HG03064 (cell line): ENCODE measurements around the gene ADO.
A peak's percentile ranks its signal among the peaks of the same experiment; 100 is the strongest.

Experiments used
- ATAC-seq: cut with Tn5 transposase; IDR thresholded peaks from one replicate; pipeline ENCODE4 v1.9.1; 2021; ENCODE audit warnings: low read depth; ENCODE audit not compliant: unreplicated experiment

The ADO gene

GRCh38 chr10:62790571-62790970, 13.9 kb upstream of the ADO start:
- ATAC-seq = no peak

DNA sequence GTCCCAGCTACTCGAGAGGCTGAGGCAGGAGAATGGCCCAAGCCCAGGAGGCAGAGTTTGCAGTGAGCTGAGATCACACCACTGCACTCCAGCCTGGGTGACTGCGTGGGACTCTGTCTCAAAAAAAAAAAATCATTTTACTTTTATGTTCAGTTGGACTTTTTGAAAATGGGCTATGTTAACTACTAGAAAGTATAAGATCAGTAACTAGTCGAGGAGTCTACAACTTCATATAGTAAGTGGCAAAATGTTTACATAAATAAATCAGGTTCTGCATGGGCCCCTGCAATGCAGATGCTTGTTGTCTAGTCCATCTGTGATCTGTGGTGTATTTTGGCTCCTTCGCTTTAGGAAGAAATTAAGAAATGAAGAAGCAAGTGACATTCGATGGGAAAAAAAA, 12.3 kb upstream of the ADO start:
- ATAC-seq = no peak

GRCh38 chr10:62794306-62794705, 10.2 kb upstream of the ADO start:
- ATAC-seq = no peak

- no peak for ATAC-seq
These were observed 9.4 kb upstream of the ADO start for GRCh38 chr10:62795100-62795499.

- ATAC-seq = no peak
These were observed 8.8 kb upstream of the ADO start for GRCh38 chr10:62795762-62796161.

GRCh38 chr10:62796896-62797295, 7.6 kb upstream of the ADO start:
- no peak for ATAC-seq

DNA sequence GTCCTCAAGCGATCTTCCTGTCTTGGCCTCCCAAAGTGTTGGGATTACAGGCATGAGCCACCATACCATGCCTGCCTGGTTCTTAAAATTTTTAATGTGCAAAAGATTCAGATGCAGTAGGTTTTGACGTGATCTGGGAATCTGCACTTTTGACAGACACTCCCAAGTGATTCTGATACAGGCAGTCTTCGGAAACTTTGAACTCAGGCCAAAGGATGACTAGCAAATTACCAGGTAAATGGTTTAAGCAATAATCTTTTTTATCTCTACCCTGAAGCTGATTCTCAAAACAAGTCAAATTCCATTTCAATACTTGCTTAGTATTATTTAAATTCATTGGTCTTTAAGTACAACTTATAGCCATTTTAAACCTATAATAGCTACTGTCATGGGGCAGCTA, 2.6 kb upstream of the ADO start:
- ATAC-seq = no peak

DNA sequence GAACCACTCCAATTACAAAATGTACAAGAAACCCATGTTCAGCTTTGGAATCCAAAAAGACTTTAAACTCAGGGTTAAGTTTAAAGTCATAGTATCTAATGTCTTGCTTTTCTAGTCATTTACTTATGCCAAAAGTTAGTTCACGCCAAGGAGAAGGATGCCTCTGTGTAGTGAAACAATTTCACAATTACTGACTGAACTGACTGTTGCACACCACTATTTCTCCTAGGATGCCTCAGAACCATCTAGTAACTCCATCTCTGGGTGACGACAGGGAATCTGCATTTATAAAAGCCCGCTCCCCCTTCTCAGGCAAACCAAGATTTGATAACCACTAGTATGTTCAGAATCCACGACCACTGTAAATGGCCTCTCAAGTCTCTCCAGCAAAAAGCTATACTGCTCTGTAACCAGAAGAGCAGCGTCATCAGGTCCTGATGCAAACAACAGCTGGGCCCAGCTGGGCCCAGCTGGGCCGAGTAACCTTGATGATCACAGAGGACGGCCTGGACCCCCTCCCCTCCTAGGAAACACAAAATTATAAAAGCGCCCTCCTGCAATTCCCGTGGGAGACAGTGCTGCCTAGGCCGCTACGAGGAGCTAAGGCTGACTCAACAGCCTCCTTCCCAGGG, 680 bp upstream of the ADO start:
- ATAC-seq = no peak

- peak; percentile 29 for ATAC-seq
These were observed 945 bp downstream of the ADO start for GRCh38 chr10:62805231-62806099.

GRCh38 chr10:62806251-62806650, 1.7 kb downstream of the ADO start:
- no peak for ATAC-seq

GRCh38 chr10:62810156-62810902, 5.8 kb downstream of the ADO start:
- ATAC-seq = no peak

- peak; percentile 28 for ATAC-seq
These were observed 6.8 kb downstream of the ADO start for GRCh38 chr10:62811159-62811875.

- ATAC-seq = no peak
These were observed 8.3 kb downstream of the ADO start for GRCh38 chr10:62812672-62813439.

DNA sequence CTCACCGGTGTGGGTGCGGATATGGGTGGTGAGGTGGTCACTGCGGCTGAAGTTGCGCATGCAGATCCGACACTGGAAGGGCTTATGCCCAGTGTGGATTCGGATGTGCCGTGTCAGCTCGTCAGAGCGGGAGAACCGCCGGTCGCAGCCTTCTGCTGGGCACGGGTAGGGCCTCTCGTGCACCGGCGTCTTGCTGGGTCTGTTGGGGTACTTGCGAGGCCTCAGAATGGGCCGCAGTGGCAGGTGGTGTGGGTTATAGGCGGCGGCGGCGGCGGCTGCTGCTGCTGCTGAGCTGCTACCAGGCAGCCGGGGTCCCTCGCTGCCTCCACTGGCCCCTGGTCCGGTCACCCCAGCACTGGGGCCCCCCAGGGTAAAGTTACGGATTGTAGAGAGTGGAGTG, 8.9 kb downstream of the ADO start:
- no peak for ATAC-seq

DNA sequence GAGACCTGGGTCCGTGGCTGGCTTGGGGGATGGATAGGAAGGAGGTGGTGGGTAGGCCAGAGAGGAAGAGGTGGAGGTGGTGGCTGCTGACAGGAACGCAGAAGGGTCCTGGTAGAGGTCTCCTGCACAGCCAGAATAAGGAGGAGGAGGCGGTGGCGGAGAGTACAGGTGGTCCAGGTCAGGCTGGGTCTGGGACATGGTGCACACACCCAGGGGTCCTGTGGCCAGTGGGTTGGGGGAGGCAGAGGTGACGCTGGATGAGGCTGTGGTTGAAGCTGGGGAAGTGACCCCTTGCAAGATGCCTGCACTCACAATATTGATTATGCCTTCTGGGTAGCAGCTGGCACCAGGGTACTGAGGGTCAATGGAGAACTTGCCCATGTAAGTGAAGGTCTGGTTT, 9.5 kb downstream of the ADO start:
- ATAC-seq = no peak

DNA sequence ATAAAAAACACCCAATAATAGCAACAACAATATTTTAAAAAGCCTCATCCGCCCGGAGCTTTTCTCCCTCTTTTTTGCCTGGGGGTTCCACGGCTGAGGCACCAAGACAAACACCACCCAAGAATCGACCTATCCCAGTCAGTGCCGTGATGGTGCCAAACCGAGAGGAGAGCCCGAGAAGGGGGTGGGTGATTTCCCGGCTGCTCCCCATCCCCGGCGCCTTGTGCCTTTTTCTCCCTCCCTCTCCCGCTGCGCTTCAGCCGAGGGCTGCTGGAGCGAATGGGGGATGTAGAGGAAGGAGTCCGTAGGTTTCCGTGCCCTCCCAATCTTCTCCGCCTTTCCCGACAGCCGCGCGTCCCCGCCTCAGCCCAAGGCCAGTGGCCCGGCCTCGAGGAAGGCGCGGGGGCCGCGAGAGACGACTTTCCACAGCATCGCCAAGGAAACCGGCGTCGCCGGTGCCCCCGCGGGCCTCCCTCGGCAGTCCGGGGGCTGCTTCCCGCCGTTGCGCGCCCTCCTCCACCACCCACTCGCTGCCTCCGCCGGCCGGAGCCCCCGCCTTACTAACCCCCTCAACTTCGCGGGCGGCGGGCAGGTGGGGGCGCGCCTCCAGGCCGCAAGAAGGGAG, 10.3 kb downstream of the ADO start:
- ATAC-seq = no peak

DNA sequence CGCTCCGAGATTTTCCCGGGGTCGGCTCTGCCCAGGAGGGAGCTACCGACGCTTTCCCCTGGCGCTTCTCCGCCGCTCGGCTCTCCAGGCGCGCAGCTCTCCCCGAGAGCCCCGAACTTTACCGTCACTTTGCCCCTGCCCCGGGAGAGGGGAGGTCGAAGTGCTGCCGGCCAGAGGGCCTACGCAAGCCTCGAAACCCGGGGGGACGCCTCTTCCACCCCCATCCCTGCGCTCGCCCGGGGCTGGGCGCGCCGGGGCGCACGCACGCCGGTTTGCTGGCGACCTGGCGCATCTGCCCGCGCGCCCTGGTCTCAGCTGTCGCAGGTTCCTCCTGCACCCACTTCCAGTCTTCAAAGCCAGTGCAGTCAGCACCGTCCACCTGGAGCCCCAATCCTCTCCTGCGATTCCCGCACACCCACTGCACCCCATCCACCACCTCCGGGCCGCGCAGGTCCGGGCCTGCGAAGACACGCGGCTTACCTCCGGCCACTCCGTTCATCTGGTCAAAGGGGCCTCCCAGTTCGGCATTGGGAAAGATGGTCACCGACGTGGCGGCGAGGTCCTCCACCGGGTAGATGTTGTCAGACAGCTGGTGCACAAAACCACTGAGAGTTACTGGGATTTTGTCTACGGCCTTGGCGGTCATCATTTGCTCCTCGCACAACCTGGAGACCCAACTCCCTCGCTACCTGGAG, 11.0 kb downstream of the ADO start:
- no peak for ATAC-seq

DNA sequence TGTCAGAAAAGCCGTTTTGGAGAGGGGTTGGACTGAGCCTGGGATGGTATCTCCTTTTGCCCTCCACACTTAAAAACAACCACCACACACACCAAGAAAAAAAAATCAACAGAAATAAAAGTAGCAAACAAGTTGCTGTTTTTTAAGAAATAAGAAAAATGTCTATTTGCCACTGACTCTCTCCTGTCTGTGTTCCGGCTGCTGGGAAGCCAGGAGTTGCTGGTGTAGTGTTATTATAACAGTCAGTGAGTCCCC, 11.5 kb downstream of the ADO start:
- no peak for ATAC-seq

- peak; percentile 77 for ATAC-seq
These were observed 12.0 kb downstream of the ADO start, which contains the start of gene EGR2 for GRCh38 chr10:62816331-62817120. Gene EGR2 (minus strand): TSS chr10:62816366. CDS start chr10:62816029, 337 bp downstream.
